ENCODE results near the gene NTRK2. TPM values are rescaled to one million over a fixed set of nuclear protein-coding genes. Genes with fewer than 3 reads are reported as not detected.

Gene NTRK2
- total and polyA plus RNA-seq, 4 donors: 0.26 to 1.4 (median 0.56) TPM

- TF ChIP-seq SP1 (IDR thresholded peaks at IDR 0.05): no peak
- no peak for TF ChIP-seq RAD21 (IDR thresholded peaks at IDR 0.05)
- no peak for TF ChIP-seq GABPA (IDR thresholded peaks at IDR 0.05 in 1 of 2, conservative IDR thresholded peaks at IDR 0.05 in 1 of 2)
- TF ChIP-seq ATF3 (IDR thresholded peaks at IDR 0.05): no peak
- no peak for TF ChIP-seq YY1 (IDR thresholded peaks at IDR 0.05)
- TF ChIP-seq CTCF (IDR thresholded peaks at IDR 0.05; ENCODE audit: low read depth, low read length, missing input control): no peak
- TF ChIP-seq HNF4G (IDR thresholded peaks at IDR 0.05): no peak
- Histone ChIP-seq H3K27me3 (ENCODE audit: control insufficient read depth in 4 of 4, insufficient read depth in 4 of 4, low read length in 3 of 4) (peaks cover 0 to 4% (median 2%) of the 10 kb centered on the region in 4 donors), H3K9ac (ENCODE audit: low read depth in 1 of 2, low read length in 2 of 2) (no peak overlapping the region), H3K4me3 (ENCODE audit: low read depth in 1 of 3, low read length in 3 of 3) (no peak overlapping the region), H3K9me3 (ENCODE audit: control insufficient read depth in 4 of 4, low read length in 3 of 4) (no peaks in the 10 kb centered on the region), H3K36me3 (ENCODE audit: control insufficient read depth in 4 of 4, insufficient read depth in 3 of 4, low read depth in 1 of 4, low read length in 3 of 4) (no peaks in the 10 kb centered on the region), H3K4me1 (ENCODE audit: control insufficient read depth in 4 of 4, insufficient read depth in 4 of 4, low read length in 3 of 4) (no peaks in the 10 kb centered on the region), H3K27ac (ENCODE audit: low read depth in 1 of 2, low read length in 2 of 2) (no peak overlapping the region)
- no peak for DNase-seq (ENCODE audit: low spot score)
- 81% methylated on average over 10 of the region's 10 CpGs for WGBS
These were observed 66.6 kb downstream of the NTRK2 start for GRCh38 chr9:84736081-84736480.

- Histone ChIP-seq H3K36me3 (ENCODE audit: control insufficient read depth in 4 of 4, insufficient read depth in 3 of 4, low read depth in 1 of 4, low read length in 3 of 4) (no peaks in the 10 kb centered on the region), H3K4me1 (ENCODE audit: control insufficient read depth in 4 of 4, insufficient read depth in 4 of 4, low read length in 3 of 4) (no peaks in the 10 kb centered on the region), H3K9me3 (ENCODE audit: control insufficient read depth in 4 of 4, low read length in 3 of 4) (no peaks in the 10 kb centered on the region), H3K4me3 (ENCODE audit: low read depth in 1 of 3, low read length in 3 of 3) (no peak overlapping the region), H3K27me3 (ENCODE audit: control insufficient read depth in 4 of 4, insufficient read depth in 4 of 4, low read length in 3 of 4) (peaks cover 0 to 4% (median 2%) of the 10 kb centered on the region in 4 donors), H3K9ac (ENCODE audit: low read depth in 1 of 2, low read length in 2 of 2) (no peak overlapping the region), H3K27ac (ENCODE audit: low read depth in 1 of 2, low read length in 2 of 2) (no peak overlapping the region)
- 75% methylated on average over 1 of the region's 1 CpG for WGBS
- DNase-seq (ENCODE audit: low spot score): no peak
- TF ChIP-seq JUND (IDR thresholded peaks at IDR 0.05): no peak
- TF ChIP-seq REST (IDR thresholded peaks at IDR 0.05): no peak
- no peak for TF ChIP-seq RXRA (IDR thresholded peaks at IDR 0.05)
- TF ChIP-seq GABPA (IDR thresholded peaks at IDR 0.05 in 1 of 2, conservative IDR thresholded peaks at IDR 0.05 in 1 of 2): no peak
- no peak for TF ChIP-seq MAX (IDR thresholded peaks at IDR 0.05)
These were observed 67.0 kb downstream of the NTRK2 start for GRCh38 chr9:84736536-84736935.

GRCh38 chr9:84738353-84738752 is 68.8 kb downstream of the NTRK2 start:
- H3K36me3 ChIP-seq (ENCODE audit: control insufficient read depth in 4 of 4, insufficient read depth in 3 of 4, low read depth in 1 of 4, low read length in 3 of 4): no peaks in the 10 kb centered on the region
- H3K27me3 ChIP-seq (ENCODE audit: control insufficient read depth in 4 of 4, insufficient read depth in 4 of 4, low read length in 3 of 4): peaks cover 0 to 9% (median 2%) of the 10 kb centered on the region in 4 donors
- WGBS: 26% methylated on average over 1 of the region's 1 CpG
- no peak overlapping the region for H3K4me3 ChIP-seq (ENCODE audit: low read depth in 1 of 3, low read length in 3 of 3)
- no peak for DNase-seq (ENCODE audit: low spot score)
- TF ChIP-seq GABPA (IDR thresholded peaks at IDR 0.05 in 1 of 2, conservative IDR thresholded peaks at IDR 0.05 in 1 of 2): no peak
- no peak for TF ChIP-seq HNF4A (conservative IDR thresholded peaks at IDR 0.05)
- no peak for TF ChIP-seq RAD21 (IDR thresholded peaks at IDR 0.05)
- H3K4me1 ChIP-seq (ENCODE audit: control insufficient read depth in 4 of 4, insufficient read depth in 4 of 4, low read length in 3 of 4): no peaks in the 10 kb centered on the region
- H3K27ac ChIP-seq (ENCODE audit: low read depth in 1 of 2, low read length in 2 of 2): no peak overlapping the region
- H3K9me3 ChIP-seq (ENCODE audit: control insufficient read depth in 4 of 4, low read length in 3 of 4): no peaks in the 10 kb centered on the region
- H3K9ac ChIP-seq (ENCODE audit: low read depth in 1 of 2, low read length in 2 of 2): no peak overlapping the region
